Measurements from ENCODE around the gene FNTB.

Gene FNTB

DNA sequence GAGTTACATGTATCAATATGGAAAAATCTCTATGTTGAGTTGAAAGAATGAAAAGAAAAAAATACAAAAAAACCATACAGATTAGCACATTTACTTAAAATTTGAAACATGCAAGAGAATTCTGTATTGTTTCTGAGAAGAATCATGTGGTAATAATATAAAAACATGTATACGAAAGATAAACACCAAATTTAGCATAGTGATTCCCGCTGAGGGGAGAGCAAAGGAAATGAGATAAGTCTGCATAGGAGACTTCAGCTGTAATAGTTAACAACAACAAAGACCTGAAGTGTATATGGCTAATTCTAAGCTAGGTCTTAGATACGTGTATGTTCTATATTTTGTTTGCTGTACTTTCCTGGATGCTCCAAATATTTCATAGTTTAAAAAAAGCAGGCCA, 46.5 kb downstream of the FNTB start:
- no peak overlapping the region for H3K4me2 ChIP-seq (ENCODE audit: low read length)
- no peaks in the 10 kb centered on the region for H3K79me2 ChIP-seq (ENCODE audit: control insufficient read depth, insufficient read depth, low read length, poor library complexity)

DNA sequence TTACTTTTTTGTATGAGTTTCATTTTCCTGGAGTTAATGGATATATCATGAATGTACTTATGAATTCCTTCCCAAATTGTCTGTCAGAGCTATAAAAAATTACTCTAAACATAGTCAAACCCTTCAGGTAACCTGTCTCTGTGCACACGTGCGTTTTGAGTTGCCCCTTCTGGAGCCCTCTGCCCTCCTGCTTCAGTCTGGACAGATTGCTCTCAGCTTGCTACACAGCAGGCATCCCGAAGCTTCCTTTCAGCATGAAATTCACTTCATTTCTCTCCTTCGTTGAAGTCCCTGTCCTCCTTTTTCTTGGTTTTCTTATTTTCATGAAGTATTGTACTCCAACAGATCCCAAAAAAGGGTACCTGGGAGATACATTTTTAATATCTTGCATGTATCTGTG, 47.3 kb downstream of the FNTB start:
- Histone ChIP-seq H3K9ac (ENCODE audit: low read length) (no peak overlapping the region), H2AFZ (ENCODE audit: insufficient read depth, low read length, poor library complexity) (no peak overlapping the region), H4K8ac (ENCODE audit: low read depth, low read length) (no peak overlapping the region), H2BK120ac (ENCODE audit: insufficient read depth, low read length, poor library complexity) (no peak overlapping the region), H3K23ac (ENCODE audit: low read length) (no peak overlapping the region), H4K91ac (ENCODE audit: low read depth, low read length) (no peak overlapping the region), H3K14ac (ENCODE audit: low read length) (no peak overlapping the region), H2BK12ac (ENCODE audit: low read length) (no peak overlapping the region), H2AK5ac (ENCODE audit: low read length) (no peak overlapping the region), H3K79me2 (ENCODE audit: control insufficient read depth, insufficient read depth, low read length, poor library complexity) (no peaks in the 10 kb centered on the region), H4K12ac (ENCODE audit: low read depth, low read length) (no peak overlapping the region), H3K4me2 (ENCODE audit: low read length) (no peak overlapping the region), H3K4ac (ENCODE audit: low read depth, low read length) (no peak overlapping the region), H3K27me3 (ENCODE audit: insufficient read depth, low read length) (no peaks in the 10 kb centered on the region), H3K79me1 (ENCODE audit: low read length) (no peaks in the 10 kb centered on the region), H3K36me3 (ENCODE audit: control insufficient read depth in 1 of 2, insufficient read depth in 2 of 2, low read length in 2 of 2) (peaks cover 4 to 7% of the 10 kb centered on the region in 2 experiments), H3K4me1 (ENCODE audit: control insufficient read depth in 1 of 2, insufficient read depth in 2 of 2, low read length in 2 of 2) (peaks cover 0 to 5% of the 10 kb centered on the region in 2 experiments), H3K18ac (ENCODE audit: low read length) (no peak overlapping the region), H2BK5ac (ENCODE audit: low read depth, low read length, poor library complexity) (no peak overlapping the region), H3K27ac (ENCODE audit: low read depth, low read length) (no peak overlapping the region), H3K4me3 (ENCODE audit: low read depth, low read length) (no peak overlapping the region), H3K9me3 (ENCODE audit: insufficient read depth, low read depth, low read length) (no peaks in the 10 kb centered on the region)
- DNase-seq = no peak
- no CpG with 5 or more reads among the region's 4 CpGs for WGBS (ENCODE audit: extremely low coverage, insufficient coverage, insufficient read length)

More for the DNA sequence above, 46.5 kb downstream of the FNTB start:
- H3K9me3 ChIP-seq (ENCODE audit: insufficient read depth, low read depth, low read length) = no peaks in the 10 kb centered on the region
- H4K91ac ChIP-seq (ENCODE audit: low read depth, low read length) = no peak overlapping the region
- no peak overlapping the region for H3K9ac ChIP-seq (ENCODE audit: low read length)
- no peak overlapping the region for H2BK5ac ChIP-seq (ENCODE audit: low read depth, low read length, poor library complexity)
- no peak overlapping the region for H3K4ac ChIP-seq (ENCODE audit: low read depth, low read length)
- no peaks in the 10 kb centered on the region for H3K79me1 ChIP-seq (ENCODE audit: low read length)
- no peaks in the 10 kb centered on the region for H3K27me3 ChIP-seq (ENCODE audit: insufficient read depth, low read length)
- H4K12ac ChIP-seq (ENCODE audit: low read depth, low read length) = no peak overlapping the region
- no peak overlapping the region for H3K23ac ChIP-seq (ENCODE audit: low read length)
- no peak for DNase-seq
- no peak overlapping the region for H3K27ac ChIP-seq (ENCODE audit: low read depth, low read length)
- peaks cover 0 to 5% of the 10 kb centered on the region in 2 experiments for H3K4me1 ChIP-seq (ENCODE audit: control insufficient read depth in 1 of 2, insufficient read depth in 2 of 2, low read length in 2 of 2)
- H2AFZ ChIP-seq (ENCODE audit: insufficient read depth, low read length, poor library complexity) = no peak overlapping the region
- H3K14ac ChIP-seq (ENCODE audit: low read length) = no peak overlapping the region
- H3K4me3 ChIP-seq (ENCODE audit: low read depth, low read length) = no peak overlapping the region
- H2AK5ac ChIP-seq (ENCODE audit: low read length) = no peak overlapping the region
- H4K8ac ChIP-seq (ENCODE audit: low read depth, low read length) = no peak overlapping the region
- H2BK120ac ChIP-seq (ENCODE audit: insufficient read depth, low read length, poor library complexity) = no peak overlapping the region
- H2BK12ac ChIP-seq (ENCODE audit: low read length) = no peak overlapping the region
- no peak overlapping the region for H3K18ac ChIP-seq (ENCODE audit: low read length)
- peaks cover 4 to 7% of the 10 kb centered on the region in 2 experiments for H3K36me3 ChIP-seq (ENCODE audit: control insufficient read depth in 1 of 2, insufficient read depth in 2 of 2, low read length in 2 of 2)
- no CpG with 5 or more reads among the region's 3 CpGs for WGBS (ENCODE audit: extremely low coverage, insufficient coverage, insufficient read length)

DNA sequence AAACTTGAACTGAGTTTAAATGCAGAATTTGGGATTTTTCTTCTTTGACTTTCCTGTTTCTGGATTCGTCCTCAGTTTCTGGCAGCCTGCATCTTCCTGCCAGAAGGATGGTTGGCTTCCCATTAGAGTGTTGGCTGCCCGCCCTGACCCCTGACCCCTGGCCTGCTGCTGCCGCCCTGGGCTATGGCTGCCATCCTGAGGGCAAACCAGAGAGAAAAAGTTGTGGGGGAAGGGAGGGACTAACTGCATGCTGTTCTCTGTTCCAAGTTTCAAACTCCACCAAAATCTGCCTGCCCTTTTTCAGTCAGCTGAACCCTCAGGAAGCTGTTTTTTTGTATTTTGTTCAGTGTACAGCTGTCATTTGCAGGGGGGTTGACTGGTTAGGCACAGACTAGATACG, 48.4 kb downstream of the FNTB start:
- Histone ChIP-seq H3K4me2 (ENCODE audit: low read length) (no peak overlapping the region), H3K4me1 (ENCODE audit: control insufficient read depth in 1 of 2, insufficient read depth in 2 of 2, low read length in 2 of 2) (peaks cover 0 to 5% of the 10 kb centered on the region in 2 experiments), H4K91ac (ENCODE audit: low read depth, low read length) (no peak overlapping the region), H3K36me3 (ENCODE audit: control insufficient read depth in 1 of 2, insufficient read depth in 2 of 2, low read length in 2 of 2) (peaks cover 7% of the 10 kb centered on the region in 2 experiments), H2AFZ (ENCODE audit: insufficient read depth, low read length, poor library complexity) (no peak overlapping the region), H3K9me3 (ENCODE audit: insufficient read depth, low read depth, low read length) (no peaks in the 10 kb centered on the region), H3K79me1 (ENCODE audit: low read length) (no peaks in the 10 kb centered on the region), H4K12ac (ENCODE audit: low read depth, low read length) (no peak overlapping the region), H2BK120ac (ENCODE audit: insufficient read depth, low read length, poor library complexity) (no peak overlapping the region), H3K4me3 (ENCODE audit: low read depth, low read length) (no peak overlapping the region), H3K27me3 (ENCODE audit: insufficient read depth, low read length) (no peaks in the 10 kb centered on the region), H3K23ac (ENCODE audit: low read length) (no peak overlapping the region), H3K4ac (ENCODE audit: low read depth, low read length) (no peak overlapping the region), H3K79me2 (ENCODE audit: control insufficient read depth, insufficient read depth, low read length, poor library complexity) (no peaks in the 10 kb centered on the region), H2BK12ac (ENCODE audit: low read length) (no peak overlapping the region), H2BK5ac (ENCODE audit: low read depth, low read length, poor library complexity) (no peak overlapping the region), H2AK5ac (ENCODE audit: low read length) (no peak overlapping the region), H3K27ac (ENCODE audit: low read depth, low read length) (no peak overlapping the region), H3K18ac (ENCODE audit: low read length) (no peak overlapping the region), H4K8ac (ENCODE audit: low read depth, low read length) (no peak overlapping the region), H3K14ac (ENCODE audit: low read length) (no peak overlapping the region), H3K9ac (ENCODE audit: low read length) (no peak overlapping the region)
- no CpG with 5 or more reads among the region's 4 CpGs for WGBS (ENCODE audit: extremely low coverage, insufficient coverage, insufficient read length)
- no peak for DNase-seq

DNA sequence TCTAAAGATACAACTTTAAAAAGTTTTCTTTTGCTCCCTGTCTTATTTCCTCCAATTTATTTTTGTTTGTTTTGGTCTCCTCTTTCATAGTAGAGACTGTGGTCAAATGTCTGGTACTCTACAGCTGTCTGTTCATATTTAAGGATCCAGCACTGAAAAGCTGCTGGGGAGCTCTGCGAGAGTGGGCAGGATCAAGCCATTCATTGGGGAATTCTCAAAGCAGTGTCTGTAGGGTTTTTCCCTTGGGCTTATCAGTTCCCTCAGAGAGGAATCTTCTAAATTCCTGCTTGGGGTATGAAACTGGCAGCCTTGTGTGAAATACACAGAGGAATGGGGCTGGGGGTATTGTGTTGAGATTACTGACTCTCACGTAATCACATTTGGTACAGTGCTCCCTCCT, 52.3 kb downstream of the FNTB start:
- Histone ChIP-seq H2BK120ac (ENCODE audit: insufficient read depth, low read length, poor library complexity) (no peak overlapping the region), H3K79me2 (ENCODE audit: control insufficient read depth, insufficient read depth, low read length, poor library complexity) (no peaks in the 10 kb centered on the region), H3K4ac (ENCODE audit: low read depth, low read length) (no peak overlapping the region), H3K36me3 (ENCODE audit: control insufficient read depth in 1 of 2, insufficient read depth in 2 of 2, low read length in 2 of 2) (peaks cover 11% of the 10 kb centered on the region in 2 experiments), H4K12ac (ENCODE audit: low read depth, low read length) (no peak overlapping the region), H2AFZ (ENCODE audit: insufficient read depth, low read length, poor library complexity) (no peak overlapping the region), H3K4me1 (ENCODE audit: control insufficient read depth in 1 of 2, insufficient read depth in 2 of 2, low read length in 2 of 2) (peaks cover 0 to 5% of the 10 kb centered on the region in 2 experiments), H3K27ac (ENCODE audit: low read depth, low read length) (no peak overlapping the region), H3K9me3 (ENCODE audit: insufficient read depth, low read depth, low read length) (no peaks in the 10 kb centered on the region), H2BK5ac (ENCODE audit: low read depth, low read length, poor library complexity) (no peak overlapping the region), H3K79me1 (ENCODE audit: low read length) (no peaks in the 10 kb centered on the region), H4K91ac (ENCODE audit: low read depth, low read length) (no peak overlapping the region), H3K23ac (ENCODE audit: low read length) (no peak overlapping the region), H3K4me3 (ENCODE audit: low read depth, low read length) (no peak overlapping the region), H3K14ac (ENCODE audit: low read length) (no peak overlapping the region), H3K9ac (ENCODE audit: low read length) (no peak overlapping the region), H3K27me3 (ENCODE audit: insufficient read depth, low read length) (no peaks in the 10 kb centered on the region), H3K4me2 (ENCODE audit: low read length) (no peak overlapping the region), H4K8ac (ENCODE audit: low read depth, low read length) (no peak overlapping the region), H2AK5ac (ENCODE audit: low read length) (no peak overlapping the region), H2BK12ac (ENCODE audit: low read length) (no peak overlapping the region), H3K18ac (ENCODE audit: low read length) (no peak overlapping the region)
- no peak for DNase-seq
- WGBS (ENCODE audit: extremely low coverage, insufficient coverage, insufficient read length) = no CpG with 5 or more reads among the region's 2 CpGs

All from trophoblast cell (in vitro differentiated cells and primary cell).